Fibroblast of lung (primary cell): ENCODE data around the gene UNC79.

Source experiments
- EZH2 ChIP-seq: IDR thresholded peaks from 2 replicates; pipeline ENCODE4 v1.5.1; 2012; ENCODE audit warnings: low read length, control low read depth, mild to moderate bottlenecking; ENCODE audit errors: missing control alignments
- TF ChIP-seq, protein P1 (sequence below), 2 donors: IDR thresholded peaks in 1 of 2; conservative IDR thresholded peaks in 1 of 2; 1 replicate in 1 of 2; 2 replicates in 1 of 2; pipeline ENCODE4 v1.5.1; 2011 to 2012; ENCODE audit warnings: low read length in 2 of 2, control low read depth in 1 of 2, inconsistent platforms in 1 of 2, low read depth in 1 of 2, mild to moderate bottlenecking in 1 of 2

DNA sequence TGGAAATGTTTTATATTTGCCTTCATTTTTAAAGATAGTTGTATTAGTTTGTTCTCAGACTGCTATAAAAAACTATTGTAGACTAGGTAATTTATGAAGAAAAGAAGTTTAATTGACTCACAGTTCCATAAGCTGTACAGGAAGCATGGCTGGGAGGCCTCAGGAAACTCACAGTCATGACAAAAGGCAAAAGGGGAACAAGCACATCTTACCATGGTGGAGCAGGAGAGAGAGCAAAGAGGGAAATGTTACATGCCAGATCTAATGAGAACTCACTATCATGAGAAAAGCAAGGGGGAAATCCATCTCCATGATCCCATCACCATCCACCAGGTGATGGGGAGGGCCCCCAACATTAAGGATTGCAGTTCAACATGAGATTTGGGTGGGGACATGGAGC, 35.5 kb upstream of the UNC79 start:
- TF ChIP-seq, protein P1, sequence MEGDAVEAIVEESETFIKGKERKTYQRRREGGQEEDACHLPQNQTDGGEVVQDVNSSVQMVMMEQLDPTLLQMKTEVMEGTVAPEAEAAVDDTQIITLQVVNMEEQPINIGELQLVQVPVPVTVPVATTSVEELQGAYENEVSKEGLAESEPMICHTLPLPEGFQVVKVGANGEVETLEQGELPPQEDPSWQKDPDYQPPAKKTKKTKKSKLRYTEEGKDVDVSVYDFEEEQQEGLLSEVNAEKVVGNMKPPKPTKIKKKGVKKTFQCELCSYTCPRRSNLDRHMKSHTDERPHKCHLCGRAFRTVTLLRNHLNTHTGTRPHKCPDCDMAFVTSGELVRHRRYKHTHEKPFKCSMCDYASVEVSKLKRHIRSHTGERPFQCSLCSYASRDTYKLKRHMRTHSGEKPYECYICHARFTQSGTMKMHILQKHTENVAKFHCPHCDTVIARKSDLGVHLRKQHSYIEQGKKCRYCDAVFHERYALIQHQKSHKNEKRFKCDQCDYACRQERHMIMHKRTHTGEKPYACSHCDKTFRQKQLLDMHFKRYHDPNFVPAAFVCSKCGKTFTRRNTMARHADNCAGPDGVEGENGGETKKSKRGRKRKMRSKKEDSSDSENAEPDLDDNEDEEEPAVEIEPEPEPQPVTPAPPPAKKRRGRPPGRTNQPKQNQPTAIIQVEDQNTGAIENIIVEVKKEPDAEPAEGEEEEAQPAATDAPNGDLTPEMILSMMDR (conservative IDR thresholded peaks at IDR 0.05 in 1 of 2, IDR thresholded peaks at IDR 0.05 in 1 of 2; ENCODE audit: low read depth in 1 of 2, low read length in 2 of 2), result no peak
- TF ChIP-seq EZH2, result no peak
